ENCODE measurements around the gene C5orf46. TPM values are rescaled to one million over a fixed set of nuclear protein-coding genes. Genes with fewer than 3 reads are reported as not detected.

Gene C5orf46
- total RNA-seq, 1 experiment from 2014 or later, result not detected

- TF ChIP-seq CTCF (conservative IDR thresholded peaks at IDR 0.05; ENCODE audit: low read depth, low read length), result no peak
- TF ChIP-seq EZH2 (IDR thresholded peaks at IDR 0.05; ENCODE audit: borderline replicate concordance, low read depth, low read length, poor library complexity, severe bottlenecking), result no peak
- CTCF ChIA-PET, result no interaction called here
- Histone ChIP-seq H3K4me3 (ENCODE audit: low read depth, low read length, poor library complexity, severe bottlenecking) (no peak overlapping the region), H3K36me3 (ENCODE audit: insufficient read depth, low read length, poor library complexity, severe bottlenecking) (no peaks in the 10 kb centered on the region), H3K4me1 (ENCODE audit: insufficient read depth, low read length, poor library complexity, severe bottlenecking) (peaks cover 9% of the 10 kb centered on the region), H3K9me3 (ENCODE audit: low read depth, low read length, poor library complexity, severe bottlenecking) (no peaks in the 10 kb centered on the region), H3K27me3 (replicated peaks; ENCODE audit: insufficient read depth, low read depth, low read length, poor library complexity) (no peaks in the 10 kb centered on the region), H3K27ac (ENCODE audit: low read depth, low read length, poor library complexity, severe bottlenecking) (no peak overlapping the region)
- BruUV-seq (replicated peaks), result no TSS peak
- POLR2A ChIA-PET (ENCODE audit: low non-redundant PET), result no interaction called here
- intact Hi-C loops (cut with micrococcal nuclease; ENCODE audit: unreplicated experiment), result loop anchor here (1.0 kb wide), 1 partner anchor 226 kb away; no protein-coding TSS in a partner anchor
- DNase-seq (ENCODE audit: low spot score), result no peak
These were observed 52.0 kb downstream of the C5orf46 start for GRCh38 chr5:147854331-147854730.

GRCh38 chr5:147853372-147853987, 52.9 kb downstream of the C5orf46 start:
- no TSS peak for BruUV-seq (replicated peaks)
- intact Hi-C loops (cut with micrococcal nuclease; ENCODE audit: unreplicated experiment), result no loop called here
- Histone ChIP-seq H3K27me3 (replicated peaks; ENCODE audit: insufficient read depth, low read depth, low read length, poor library complexity) (no peaks in the 10 kb centered on the region), H3K4me1 (ENCODE audit: insufficient read depth, low read length, poor library complexity, severe bottlenecking) (peaks cover 9% of the 10 kb centered on the region), H3K9me3 (ENCODE audit: low read depth, low read length, poor library complexity, severe bottlenecking) (no peaks in the 10 kb centered on the region), H3K27ac (ENCODE audit: low read depth, low read length, poor library complexity, severe bottlenecking) (no peak overlapping the region), H3K36me3 (ENCODE audit: insufficient read depth, low read length, poor library complexity, severe bottlenecking) (no peaks in the 10 kb centered on the region), H3K4me3 (ENCODE audit: low read depth, low read length, poor library complexity, severe bottlenecking) (no peak overlapping the region)
- no peak for DNase-seq (ENCODE audit: low spot score)
- ChIA-PET POLR2A (ENCODE audit: low non-redundant PET) (no interaction called here), CTCF (no interaction called here)
- no peak for TF ChIP-seq EZH2 (IDR thresholded peaks at IDR 0.05; ENCODE audit: borderline replicate concordance, low read depth, low read length, poor library complexity, severe bottlenecking)
- no peak for TF ChIP-seq CTCF (conservative IDR thresholded peaks at IDR 0.05; ENCODE audit: low read depth, low read length)

DNA sequence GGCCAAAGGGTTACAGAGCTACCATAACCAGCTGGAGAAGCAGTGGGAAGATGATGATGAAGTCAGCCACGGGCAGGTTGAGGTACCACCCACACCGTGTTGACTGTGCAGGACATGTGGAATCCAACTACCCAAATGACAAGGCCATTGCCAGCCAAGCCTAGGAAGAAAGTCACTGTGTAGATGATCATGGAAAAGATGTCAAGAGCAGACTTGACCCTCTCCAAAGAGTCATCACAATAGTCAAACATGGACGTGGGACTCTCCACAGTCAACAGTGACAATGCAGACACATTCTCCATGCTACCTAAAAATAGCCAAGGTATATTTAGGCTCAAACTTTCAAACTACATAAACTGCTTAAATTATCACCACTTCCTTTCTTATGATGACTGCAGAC, 54.0 kb downstream of the C5orf46 start:
- no peak overlapping the region for H3K4me3 ChIP-seq (ENCODE audit: low read depth, low read length, poor library complexity, severe bottlenecking)
- H3K9me3 ChIP-seq (ENCODE audit: low read depth, low read length, poor library complexity, severe bottlenecking), result no peaks in the 10 kb centered on the region
- H3K36me3 ChIP-seq (ENCODE audit: insufficient read depth, low read length, poor library complexity, severe bottlenecking), result no peaks in the 10 kb centered on the region
- no peak for DNase-seq (ENCODE audit: low spot score)
- intact Hi-C loops (cut with micrococcal nuclease; ENCODE audit: unreplicated experiment), result no loop called here
- H3K27me3 ChIP-seq (replicated peaks; ENCODE audit: insufficient read depth, low read depth, low read length, poor library complexity), result no peaks in the 10 kb centered on the region
- H3K4me1 ChIP-seq (ENCODE audit: insufficient read depth, low read length, poor library complexity, severe bottlenecking), result peaks cover 9% of the 10 kb centered on the region
- BruUV-seq (replicated peaks), result no TSS peak
- ChIA-PET POLR2A (ENCODE audit: low non-redundant PET) (no interaction called here), CTCF (no interaction called here)
- no peak overlapping the region for H3K27ac ChIP-seq (ENCODE audit: low read depth, low read length, poor library complexity, severe bottlenecking)
- TF ChIP-seq EZH2 (IDR thresholded peaks at IDR 0.05; ENCODE audit: borderline replicate concordance, low read depth, low read length, poor library complexity, severe bottlenecking), result no peak

- no TSS peak for BruUV-seq (replicated peaks)
- Histone ChIP-seq H3K27me3 (replicated peaks; ENCODE audit: insufficient read depth, low read depth, low read length, poor library complexity) (no peaks in the 10 kb centered on the region), H3K4me3 (ENCODE audit: low read depth, low read length, poor library complexity, severe bottlenecking) (no peak overlapping the region), H3K36me3 (ENCODE audit: insufficient read depth, low read length, poor library complexity, severe bottlenecking) (no peaks in the 10 kb centered on the region), H3K9me3 (ENCODE audit: low read depth, low read length, poor library complexity, severe bottlenecking) (no peaks in the 10 kb centered on the region), H3K27ac (ENCODE audit: low read depth, low read length, poor library complexity, severe bottlenecking) (no peak overlapping the region), H3K4me1 (ENCODE audit: insufficient read depth, low read length, poor library complexity, severe bottlenecking) (peaks cover 9% of the 10 kb centered on the region)
- no peak for DNase-seq (ENCODE audit: low spot score)
- ChIA-PET POLR2A (ENCODE audit: low non-redundant PET) (no interaction called here), CTCF (no interaction called here)
- intact Hi-C loops (cut with micrococcal nuclease; ENCODE audit: unreplicated experiment), result no loop called here
- TF ChIP-seq CTCF (conservative IDR thresholded peaks at IDR 0.05; ENCODE audit: low read depth, low read length) (no peak), EZH2 (IDR thresholded peaks at IDR 0.05; ENCODE audit: borderline replicate concordance, low read depth, low read length, poor library complexity, severe bottlenecking) (no peak)
These were observed 54.8 kb downstream of the C5orf46 start for GRCh38 chr5:147851578-147851977.
